ENCODE results near the gene NME3. TPM values are rescaled to one million over a fixed set of nuclear protein-coding genes. Genes with fewer than 3 reads are reported as not detected.

NME3 gene
- total RNA-seq, 4 donors from 2014 or later = 35.3 to 208 (median 59.7) TPM

DNA sequence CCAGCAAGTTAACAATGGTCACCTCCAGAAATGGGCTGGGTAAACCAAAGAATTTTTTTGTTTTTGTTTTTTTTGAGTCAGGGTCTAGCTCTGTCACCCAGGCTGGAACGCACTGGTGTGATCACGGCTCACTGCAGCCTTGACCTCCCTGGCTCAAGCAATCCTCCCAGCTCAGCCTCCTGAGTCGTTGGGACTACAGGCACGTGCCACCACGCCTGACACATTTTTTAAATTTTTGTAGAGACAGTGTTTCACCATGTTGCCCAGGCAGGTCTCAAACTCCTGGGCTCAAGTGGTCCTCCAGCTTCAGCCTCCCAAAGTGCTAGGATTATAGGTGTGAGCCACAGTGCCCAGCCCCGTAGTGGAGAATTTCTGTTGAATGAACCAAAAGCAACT, 9.3 kb upstream of the NME3 start:
- Histone ChIP-seq H3K4me3 (no peak overlapping the region), H3K27ac (no peak overlapping the region), H3K9me3 (no peaks in the 10 kb centered on the region), H3K27me3 (no peaks in the 10 kb centered on the region), H3K36me3 (no peaks in the 10 kb centered on the region), H3K4me1 (peaks cover 0 to 7% of the 10 kb centered on the region in 2 donors)
- TF ChIP-seq POLR2A (IDR thresholded peaks at IDR 0.05) = no peak
- TF ChIP-seq, protein P1, sequence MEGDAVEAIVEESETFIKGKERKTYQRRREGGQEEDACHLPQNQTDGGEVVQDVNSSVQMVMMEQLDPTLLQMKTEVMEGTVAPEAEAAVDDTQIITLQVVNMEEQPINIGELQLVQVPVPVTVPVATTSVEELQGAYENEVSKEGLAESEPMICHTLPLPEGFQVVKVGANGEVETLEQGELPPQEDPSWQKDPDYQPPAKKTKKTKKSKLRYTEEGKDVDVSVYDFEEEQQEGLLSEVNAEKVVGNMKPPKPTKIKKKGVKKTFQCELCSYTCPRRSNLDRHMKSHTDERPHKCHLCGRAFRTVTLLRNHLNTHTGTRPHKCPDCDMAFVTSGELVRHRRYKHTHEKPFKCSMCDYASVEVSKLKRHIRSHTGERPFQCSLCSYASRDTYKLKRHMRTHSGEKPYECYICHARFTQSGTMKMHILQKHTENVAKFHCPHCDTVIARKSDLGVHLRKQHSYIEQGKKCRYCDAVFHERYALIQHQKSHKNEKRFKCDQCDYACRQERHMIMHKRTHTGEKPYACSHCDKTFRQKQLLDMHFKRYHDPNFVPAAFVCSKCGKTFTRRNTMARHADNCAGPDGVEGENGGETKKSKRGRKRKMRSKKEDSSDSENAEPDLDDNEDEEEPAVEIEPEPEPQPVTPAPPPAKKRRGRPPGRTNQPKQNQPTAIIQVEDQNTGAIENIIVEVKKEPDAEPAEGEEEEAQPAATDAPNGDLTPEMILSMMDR (IDR thresholded peaks at IDR 0.05) = no peak
- DNase-seq = no peak
- intact Hi-C loops (cut with DNase I; ENCODE audit: low total_unique reads) = no loop called here

DNA sequence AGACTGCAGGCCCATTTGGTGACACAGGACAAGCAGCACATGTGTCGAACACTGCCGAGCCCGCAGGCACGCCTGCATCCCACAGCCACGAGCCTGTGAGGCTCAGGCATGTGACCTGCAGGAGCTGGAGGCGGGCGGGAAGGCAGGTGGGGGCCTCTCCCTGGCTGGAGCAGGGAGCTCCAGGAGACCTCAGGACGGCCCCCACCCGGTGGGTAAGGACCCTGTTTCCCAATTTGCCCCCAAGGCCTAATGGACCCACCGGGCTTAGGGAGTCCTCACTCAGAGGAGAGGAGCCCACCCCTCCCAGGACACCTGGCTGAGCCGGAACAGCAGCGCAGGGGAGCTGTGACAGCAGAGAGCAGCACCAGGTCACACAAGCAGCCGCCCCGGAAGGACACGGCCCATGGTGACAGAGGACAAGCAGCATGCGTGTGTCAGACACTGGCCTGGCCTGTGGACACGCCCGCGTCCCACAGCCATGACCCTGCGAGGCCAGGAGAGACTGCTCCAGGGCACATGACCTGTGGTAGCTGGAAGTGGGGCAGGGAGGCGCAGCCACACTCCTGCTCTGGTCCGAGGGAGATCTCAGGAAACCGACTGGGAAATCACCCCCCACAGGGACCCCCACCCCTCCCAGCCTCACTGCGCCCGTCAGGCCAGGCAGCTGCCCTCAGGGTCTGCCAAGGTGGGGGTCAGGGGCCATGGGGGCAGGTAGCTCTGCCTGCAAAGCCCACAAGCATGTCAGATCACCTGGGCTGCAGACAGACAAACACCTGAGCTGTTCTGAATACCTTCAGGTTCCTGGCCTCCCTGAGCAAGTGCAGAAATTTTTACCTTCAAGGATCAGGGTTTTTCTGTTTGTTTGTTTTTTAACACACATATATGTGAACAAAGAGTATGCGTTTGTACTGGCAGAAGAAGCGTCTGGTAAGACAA, 8.7 kb upstream of the NME3 start:
- DNase-seq = no peak
- no peak overlapping the region for H3K4me3 ChIP-seq
- peaks cover 0 to 7% of the 10 kb centered on the region in 2 donors for H3K4me1 ChIP-seq
- H3K9me3 ChIP-seq = no peaks in the 10 kb centered on the region
- H3K27me3 ChIP-seq = no peaks in the 10 kb centered on the region
- intact Hi-C loops (cut with DNase I; ENCODE audit: low total_unique reads) = no loop called here
- no peak for TF ChIP-seq POLR2A (IDR thresholded peaks at IDR 0.05)
- TF ChIP-seq, protein P1 (IDR thresholded peaks at IDR 0.05) = no peak
- H3K36me3 ChIP-seq = no peaks in the 10 kb centered on the region
- H3K27ac ChIP-seq = no peak overlapping the region

DNA sequence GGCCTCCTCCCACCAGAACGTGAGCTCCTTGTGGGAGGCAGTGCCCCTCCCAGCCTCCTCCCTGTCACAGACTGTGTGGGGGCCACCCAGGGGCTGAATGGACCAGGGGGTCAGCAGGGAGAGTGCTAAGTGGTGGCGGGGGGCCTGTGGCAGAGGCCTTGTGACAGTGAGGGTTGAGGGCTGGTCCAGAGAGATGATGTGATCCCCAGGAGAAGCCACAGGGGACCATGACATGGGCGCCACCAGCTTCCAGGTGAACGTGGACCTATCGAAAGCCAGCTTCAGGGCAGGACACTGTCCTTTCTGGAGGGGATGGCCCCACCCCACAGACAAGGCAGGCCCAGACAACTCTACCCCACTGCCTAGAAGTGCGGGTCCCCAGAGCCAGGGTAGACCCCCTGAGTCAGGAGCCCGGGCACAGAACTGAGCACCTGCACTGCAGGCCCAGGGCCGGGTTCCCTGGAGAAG, 7.9 kb upstream of the NME3 start:
- Histone ChIP-seq H3K27me3 (no peaks in the 10 kb centered on the region), H3K4me3 (no peak overlapping the region), H3K27ac (no peak overlapping the region), H3K4me1 (peaks cover 0 to 9% of the 10 kb centered on the region in 2 donors), H3K9me3 (no peaks in the 10 kb centered on the region), H3K36me3 (no peaks in the 10 kb centered on the region)
- intact Hi-C loops (cut with DNase I; ENCODE audit: low total_unique reads) = no loop called here
- TF ChIP-seq, protein P1 (IDR thresholded peaks at IDR 0.05) = no peak
- TF ChIP-seq POLR2A (IDR thresholded peaks at IDR 0.05) = no peak
- no peak for DNase-seq

DNA sequence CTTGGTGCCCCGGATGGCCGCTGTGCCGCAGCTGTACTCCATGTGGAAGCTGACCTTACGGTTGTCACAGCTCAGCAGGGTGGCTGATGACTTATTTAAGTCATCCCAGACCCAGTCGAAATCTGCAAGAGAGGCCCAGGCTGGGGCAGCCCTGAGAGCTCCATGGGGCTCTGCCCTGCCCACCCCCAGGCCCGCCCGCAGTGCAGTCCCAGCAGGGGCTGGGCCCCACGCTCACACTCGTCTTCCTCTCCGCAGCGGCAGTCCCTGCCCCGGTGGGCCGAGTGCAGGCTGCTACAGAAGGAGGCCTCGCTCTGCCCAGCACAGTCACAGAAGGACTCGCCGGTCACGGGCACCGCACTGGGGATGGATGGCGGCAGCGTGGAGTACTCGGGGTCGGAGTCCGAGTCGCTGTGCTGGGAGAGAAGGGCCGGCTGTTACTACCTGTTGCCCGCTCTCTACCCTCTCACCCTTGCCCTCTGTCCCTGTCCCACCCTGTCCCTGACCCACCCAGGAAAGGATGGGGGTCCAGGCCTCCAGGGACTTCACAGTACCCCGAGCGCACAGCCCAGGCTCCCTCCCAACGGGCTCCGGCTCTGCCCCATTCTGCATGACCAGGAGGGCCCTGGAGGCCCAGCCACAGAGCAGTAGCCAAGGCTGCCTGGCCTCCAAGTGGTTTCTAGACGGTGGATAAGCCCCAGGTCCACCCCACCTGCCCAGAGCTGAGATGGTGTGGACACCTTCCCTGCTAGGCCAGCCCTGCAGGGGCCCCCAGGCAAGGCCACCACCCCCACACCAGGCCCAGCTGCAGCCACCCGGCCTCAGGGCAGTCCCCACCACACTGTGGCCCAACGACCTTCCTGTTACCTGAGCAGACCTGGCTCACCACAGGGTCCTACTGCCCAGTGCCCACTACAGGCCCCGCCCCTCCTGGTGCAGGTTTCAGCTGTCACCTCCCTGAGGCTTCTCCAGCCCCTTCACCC, 7.1 kb upstream of the NME3 start:
- intact Hi-C loops (cut with DNase I; ENCODE audit: low total_unique reads) = no loop called here
- Histone ChIP-seq H3K4me3 (no peak overlapping the region), H3K4me1 (peaks cover 0 to 17% of the 10 kb centered on the region in 2 donors), H3K36me3 (no peaks in the 10 kb centered on the region), H3K27ac (no peak overlapping the region), H3K9me3 (no peaks in the 10 kb centered on the region), H3K27me3 (no peaks in the 10 kb centered on the region)
- TF ChIP-seq, protein P1 (IDR thresholded peaks at IDR 0.05) = no peak
- TF ChIP-seq POLR2A (IDR thresholded peaks at IDR 0.05) = no peak
- no peak for DNase-seq
